Pancreas (tissue), 10 donors: Measurements from ENCODE around the gene PDE4B. TPM values are rescaled to one million over a fixed set of nuclear protein-coding genes. Genes with fewer than 3 reads are reported as not detected.

Experiments
- ATAC-seq, 4 donors: fragments of 200-7000 bp; cut with Tn5 transposase; one replicate each; pipeline versions ENCODE4 v1.8.0 to v1.9.1; 2020; ENCODE audit warnings: mild to moderate bottlenecking in 4 of 4, moderate library complexity in 4 of 4
- DNase-seq, 6 donors: peaks; one replicate each; pipeline ENCODE4 v3.0.0-alpha.2; 2020
- FAIRE-seq: peaks from 2 replicates; lab custom pipeline; 2012; peaks lifted over from hg19 to GRCh38; lab: Jason Lieb, UNC
- H3K27ac ChIP-seq, 4 donors: fragments of 200-600 bp; sonication (generic); 1 replicate in 3 of 4; 2 replicates in 1 of 4; pipeline versions ENCODE4 v1.5.0 to v1.8.0; 2020
- H3K27me3 ChIP-seq, 4 donors: fragments of 200-600 bp; one replicate each; pipeline ENCODE4 v1.8.0; 2021
- H3K36me3 ChIP-seq, 3 donors: fragments of 200-600 bp; sonication (generic) in 1 of 3; one replicate each; pipeline versions ENCODE4 v1.5.0 to v1.8.0; 2020 to 2021
- H3K4me1 ChIP-seq, 3 donors: fragments of 200-600 bp; one replicate each; pipeline ENCODE4 v1.8.0; 2021
- H3K4me3 ChIP-seq, 4 donors: fragments of 200-600 bp; sonication (generic) in 2 of 4; one replicate each; pipeline versions ENCODE4 v1.5.0 to v1.8.0; 2020 to 2021
- H3K9me3 ChIP-seq, 4 donors: fragments of 200-600 bp; one replicate each; pipeline ENCODE4 v1.8.0; 2021
- CTCF ChIP-seq, 4 donors: fragments of 200-600 bp; sonication (generic) in 3 of 4; IDR thresholded peaks; one replicate each; pipeline versions ENCODE4 v1.5.0 to v1.8.0; 2021; ENCODE audit warnings: antibody characterized with exemption in 4 of 4
- WGBS, 2 donors: extraction: QIAGEN DNeasy Blood & Tissue Kit; methylation state at CpG; one replicate each; pipeline ENCODE4 v1.1.7; 2013; 5-methylcytosine and 5-hydroxymethylcytosine counted together
- intact Hi-C, 3 donors: fragments of 100-400 bp; cut with DNase I; formaldehyde crosslinking; loops; one replicate each; pipeline versions ENCODE4 v1.11.1 to v1.14.2; 2022
- polyA plus RNA-seq, 2 donors: library from polyadenylated mRNA; stranded (reverse); fragments of 200-250 nt; gene quantifications; one replicate each; pipeline ENCODE4 v1.2.3, GENCODE V29; 2013
- total RNA-seq, 6 donors: library from RNA; stranded (reverse); fragmentation: NEBNext Ultra II Directional in 4 of 6; extraction: Animal tissue kit (Norgen Biotek cat#: 25700) in 4 of 6; gene quantifications; one replicate each; pipeline versions ENCODE4 v1.2.1 to v1.2.4, GENCODE V29; 2021 to 2023
- donor health status: healthy with polysubstance abuse.
- donor health status: DM: no; HTN: no; CAD: no; lungs with moderate emphysema.
- donor health status: DM: no; HTN: no; CAD: no.
- donor health status: control.
- donor health status: control.
- donor health status: Bipolar disorder and iron deficiency.
- donor health status: DM: yes; HTN: yes; CAD: no.
- donor health status: DM: no; HTN: no; CAD: no.
- donor health status: DM: no; HTN: no; CAD: no.
- donor health status: DM: yes; HTN: yes; CAD: no.

Gene PDE4B
- total and polyA plus RNA-seq, 8 donors: 0.23 to 3.7 (median 0.92) TPM

GRCh38 chr1:66041654-66042053, 249.0 kb downstream of the PDE4B start:
- no peak for TF ChIP-seq CTCF (IDR thresholded peaks at IDR 0.05)
- WGBS, 2 donors: 38 to 47% methylated on average over 1 of the region's 1 CpG
- Histone ChIP-seq H3K27me3 (no peaks in the 10 kb centered on the region), H3K27ac (no peak overlapping the region), H3K9me3 (no peaks in the 10 kb centered on the region), H3K4me3 (no peak overlapping the region), H3K36me3 (no peaks in the 10 kb centered on the region), H3K4me1 (no peaks in the 10 kb centered on the region)
- DNase-seq: no peak
- intact Hi-C loops: no loop called here
- no peak for FAIRE-seq
- ATAC-seq: no peak

GRCh38 chr1:66043186-66043585, 250.5 kb downstream of the PDE4B start:
- no peaks in the 10 kb centered on the region for H3K27me3 ChIP-seq
- TF ChIP-seq CTCF (IDR thresholded peaks at IDR 0.05): no peak
- H3K36me3 ChIP-seq: no peaks in the 10 kb centered on the region
- ATAC-seq (no peak), FAIRE-seq (no peak), DNase-seq (no peak)
- no peaks in the 10 kb centered on the region for H3K4me1 ChIP-seq
- no peak overlapping the region for H3K27ac ChIP-seq
- H3K4me3 ChIP-seq: no peak overlapping the region
- 61 to 76% methylated on average over 1 of the region's 1 CpG for WGBS, 2 donors
- intact Hi-C loops: no loop called here
- no peaks in the 10 kb centered on the region for H3K9me3 ChIP-seq

- no peak for FAIRE-seq
Measured at GRCh38 chr1:66044912-66045311, 252.2 kb downstream of the PDE4B start.

GRCh38 chr1:66046415-66046814, 253.7 kb downstream of the PDE4B start:
- DNase-seq: no peak
- no peaks in the 10 kb centered on the region for H3K4me1 ChIP-seq
- H3K36me3 ChIP-seq: no peaks in the 10 kb centered on the region
- FAIRE-seq: no peak
- no peak for TF ChIP-seq CTCF (IDR thresholded peaks at IDR 0.05)
- H3K9me3 ChIP-seq: no peaks in the 10 kb centered on the region
- H3K27me3 ChIP-seq: peaks cover 0 to 4% (median 0%) of the 10 kb centered on the region in 4 donors
- no peak overlapping the region for H3K27ac ChIP-seq
- intact Hi-C loops: no loop called here
- 18 to 26% methylated on average over 4 of the region's 4 CpGs for WGBS, 2 donors
- H3K4me3 ChIP-seq: no peak overlapping the region
- ATAC-seq: no peak

More at GRCh38 chr1:66044912-66045311, 252.2 kb downstream of the PDE4B start:
- no peak for TF ChIP-seq CTCF (IDR thresholded peaks at IDR 0.05)
- no peaks in the 10 kb centered on the region for H3K36me3 ChIP-seq
- H3K27me3 ChIP-seq: no peaks in the 10 kb centered on the region
- H3K9me3 ChIP-seq: no peaks in the 10 kb centered on the region
- ATAC-seq: no peak
- intact Hi-C loops: no loop called here
- H3K4me3 ChIP-seq: no peak overlapping the region
- H3K4me1 ChIP-seq: no peaks in the 10 kb centered on the region
- WGBS, 2 donors: 41 to 48% methylated on average over 1 of the region's 1 CpG
- no peak overlapping the region for H3K27ac ChIP-seq
- DNase-seq: no peak

GRCh38 chr1:66048011-66048410, 255.3 kb downstream of the PDE4B start:
- no peak for DNase-seq
- TF ChIP-seq CTCF (IDR thresholded peaks at IDR 0.05): no peak
- intact Hi-C loops: no loop called here
- 42 to 58% methylated on average over 2 of the region's 2 CpGs for WGBS, 2 donors
- Histone ChIP-seq H3K27me3 (peaks cover 0 to 4% (median 0%) of the 10 kb centered on the region in 4 donors), H3K27ac (no peak overlapping the region), H3K9me3 (no peaks in the 10 kb centered on the region), H3K36me3 (no peaks in the 10 kb centered on the region), H3K4me3 (no peak overlapping the region), H3K4me1 (no peaks in the 10 kb centered on the region)
- ATAC-seq: no peak
- FAIRE-seq: no peak
